ENCODE results near the gene IDH3A. TPM values are rescaled to one million over a fixed set of nuclear protein-coding genes. Genes with fewer than 3 reads are reported as not detected.

Gene IDH3A
- total RNA-seq, 1 experiment from 2014 or later = 111 TPM

DNA sequence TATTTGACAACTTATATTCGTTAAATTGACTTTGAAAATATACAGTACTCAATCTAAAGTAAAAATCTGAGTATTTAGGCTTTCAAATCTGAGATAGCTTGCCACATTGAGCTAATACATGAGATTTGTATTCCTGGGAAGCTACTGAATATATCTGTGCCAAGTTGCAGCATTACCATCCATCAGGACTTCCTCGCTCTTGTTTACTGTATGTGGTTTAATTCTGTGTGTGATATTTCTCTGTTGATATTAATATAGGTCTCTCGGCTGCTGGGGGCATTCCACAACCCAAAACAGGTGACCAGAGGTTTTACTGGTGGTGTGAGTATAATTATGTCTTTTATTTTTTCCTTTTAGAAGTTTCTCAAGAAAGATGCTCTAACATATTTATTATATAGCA is 5.8 kb downstream of the IDH3A start:
- no peaks in the 10 kb centered on the region for H3K9me3 Mint-ChIP-seq (ENCODE audit: low read depth, unreplicated experiment)
- CTCF ChIA-PET = interaction anchor here (1.5 kb wide), 1 partner anchor 12 kb away, joined by 3 read pairs; no protein-coding TSS in a partner anchor
- intact Hi-C loops (cut with micrococcal nuclease; ENCODE audit: unreplicated experiment) = no loop called here
- DNase-seq = no peak
- no peaks in the 10 kb centered on the region for H3K4me1 Mint-ChIP-seq (ENCODE audit: low read depth, unreplicated experiment)
- no TSS peak for BruUV-seq (replicated peaks)
- H3K27me3 Mint-ChIP-seq (ENCODE audit: unreplicated experiment) = no peaks in the 10 kb centered on the region
- peaks cover 36% of the 10 kb centered on the region for H3K36me3 Mint-ChIP-seq (ENCODE audit: insufficient read depth, unreplicated experiment)
- H3K4me3 Mint-ChIP-seq (ENCODE audit: low read depth, unreplicated experiment) = no peak overlapping the region
- H3K27ac Mint-ChIP-seq (ENCODE audit: unreplicated experiment) = no peak overlapping the region
- TF ChIP-seq, protein P1, sequence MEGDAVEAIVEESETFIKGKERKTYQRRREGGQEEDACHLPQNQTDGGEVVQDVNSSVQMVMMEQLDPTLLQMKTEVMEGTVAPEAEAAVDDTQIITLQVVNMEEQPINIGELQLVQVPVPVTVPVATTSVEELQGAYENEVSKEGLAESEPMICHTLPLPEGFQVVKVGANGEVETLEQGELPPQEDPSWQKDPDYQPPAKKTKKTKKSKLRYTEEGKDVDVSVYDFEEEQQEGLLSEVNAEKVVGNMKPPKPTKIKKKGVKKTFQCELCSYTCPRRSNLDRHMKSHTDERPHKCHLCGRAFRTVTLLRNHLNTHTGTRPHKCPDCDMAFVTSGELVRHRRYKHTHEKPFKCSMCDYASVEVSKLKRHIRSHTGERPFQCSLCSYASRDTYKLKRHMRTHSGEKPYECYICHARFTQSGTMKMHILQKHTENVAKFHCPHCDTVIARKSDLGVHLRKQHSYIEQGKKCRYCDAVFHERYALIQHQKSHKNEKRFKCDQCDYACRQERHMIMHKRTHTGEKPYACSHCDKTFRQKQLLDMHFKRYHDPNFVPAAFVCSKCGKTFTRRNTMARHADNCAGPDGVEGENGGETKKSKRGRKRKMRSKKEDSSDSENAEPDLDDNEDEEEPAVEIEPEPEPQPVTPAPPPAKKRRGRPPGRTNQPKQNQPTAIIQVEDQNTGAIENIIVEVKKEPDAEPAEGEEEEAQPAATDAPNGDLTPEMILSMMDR (IDR thresholded peaks at IDR 0.05; ENCODE audit: unreplicated experiment) = no peak

- CTCF ChIA-PET = interaction anchor here (1.5 kb wide), 1 partner anchor 11 kb away, joined by 3 read pairs; no protein-coding TSS in a partner anchor
- Mint-ChIP-seq H3K27ac (ENCODE audit: unreplicated experiment) (no peak overlapping the region), H3K36me3 (ENCODE audit: insufficient read depth, unreplicated experiment) (peaks cover 33% of the 10 kb centered on the region)
Measured at GRCh38 chr15:78155355-78155939, 6.3 kb downstream of the IDH3A start.

GRCh38 chr15:78156653-78157052 is 7.5 kb downstream of the IDH3A start:
- intact Hi-C loops (cut with micrococcal nuclease; ENCODE audit: unreplicated experiment) = no loop called here
- CTCF ChIA-PET = interaction anchor here (0.6 kb wide), 1 partner anchor 44 kb away, joined by 3 read pairs; no protein-coding TSS in a partner anchor

More at GRCh38 chr15:78155355-78155939, 6.3 kb downstream of the IDH3A start:
- TF ChIP-seq, protein P1 (IDR thresholded peaks at IDR 0.05; ENCODE audit: unreplicated experiment) = no peak
- Mint-ChIP-seq H3K4me3 (ENCODE audit: low read depth, unreplicated experiment) (no peak overlapping the region), H3K4me1 (ENCODE audit: low read depth, unreplicated experiment) (no peaks in the 10 kb centered on the region), H3K27me3 (ENCODE audit: unreplicated experiment) (no peaks in the 10 kb centered on the region), H3K9me3 (ENCODE audit: low read depth, unreplicated experiment) (no peaks in the 10 kb centered on the region)
- no TSS peak for BruUV-seq (replicated peaks)
- DNase-seq = no peak
- intact Hi-C loops (cut with micrococcal nuclease; ENCODE audit: unreplicated experiment) = no loop called here

DNA sequence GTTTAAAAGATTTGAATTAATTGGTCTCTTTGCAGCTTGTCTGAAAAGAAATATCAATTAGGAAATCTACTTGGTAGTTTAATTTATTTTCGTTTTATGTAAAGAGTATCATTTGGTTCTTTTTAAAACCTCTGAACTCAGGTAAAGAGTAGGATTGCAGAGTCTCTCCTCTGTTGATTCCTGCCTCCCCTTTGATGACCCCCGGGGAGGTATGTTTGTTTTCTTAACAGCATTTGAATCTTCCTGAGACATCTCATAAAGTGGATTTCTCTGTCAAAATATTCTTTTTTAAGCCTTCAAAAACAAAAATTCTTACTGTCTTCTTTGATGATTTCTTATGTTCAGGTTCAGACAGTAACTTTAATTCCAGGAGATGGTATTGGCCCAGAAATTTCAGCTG is 8.0 kb downstream of the IDH3A start:
- CTCF ChIA-PET = interaction anchor here (0.6 kb wide), 1 partner anchor 44 kb away, joined by 3 read pairs; no protein-coding TSS in a partner anchor
- peaks cover 38% of the 10 kb centered on the region for H3K36me3 Mint-ChIP-seq (ENCODE audit: insufficient read depth, unreplicated experiment)
- H3K9me3 Mint-ChIP-seq (ENCODE audit: low read depth, unreplicated experiment) = no peaks in the 10 kb centered on the region
- intact Hi-C loops (cut with micrococcal nuclease; ENCODE audit: unreplicated experiment) = no loop called here
- DNase-seq = no peak
- BruUV-seq (replicated peaks) = no TSS peak
- no peaks in the 10 kb centered on the region for H3K27me3 Mint-ChIP-seq (ENCODE audit: unreplicated experiment)
- H3K27ac Mint-ChIP-seq (ENCODE audit: unreplicated experiment) = no peak overlapping the region
- H3K4me1 Mint-ChIP-seq (ENCODE audit: low read depth, unreplicated experiment) = no peaks in the 10 kb centered on the region
- TF ChIP-seq, protein P1 (IDR thresholded peaks at IDR 0.05; ENCODE audit: unreplicated experiment) = no peak
- H3K4me3 Mint-ChIP-seq (ENCODE audit: low read depth, unreplicated experiment) = no peak overlapping the region

More at GRCh38 chr15:78156653-78157052, 7.5 kb downstream of the IDH3A start:
- H3K4me3 Mint-ChIP-seq (ENCODE audit: low read depth, unreplicated experiment) = no peak overlapping the region
- TF ChIP-seq, protein P1 (IDR thresholded peaks at IDR 0.05; ENCODE audit: unreplicated experiment) = no peak
- H3K4me1 Mint-ChIP-seq (ENCODE audit: low read depth, unreplicated experiment) = no peaks in the 10 kb centered on the region
- no peak overlapping the region for H3K27ac Mint-ChIP-seq (ENCODE audit: unreplicated experiment)
- H3K9me3 Mint-ChIP-seq (ENCODE audit: low read depth, unreplicated experiment) = no peaks in the 10 kb centered on the region
- BruUV-seq (replicated peaks) = no TSS peak
- no peaks in the 10 kb centered on the region for H3K27me3 Mint-ChIP-seq (ENCODE audit: unreplicated experiment)
- H3K36me3 Mint-ChIP-seq (ENCODE audit: insufficient read depth, unreplicated experiment) = peaks cover 32% of the 10 kb centered on the region
- DNase-seq = no peak

Measured in Calu3 (cell line).